ENCODE results near the gene CORO6.

CORO6 gene

GRCh38 chr17:29629839-29630238 lies 7.1 kb upstream of the CORO6 start:
- DNase-seq = no peak

DNA sequence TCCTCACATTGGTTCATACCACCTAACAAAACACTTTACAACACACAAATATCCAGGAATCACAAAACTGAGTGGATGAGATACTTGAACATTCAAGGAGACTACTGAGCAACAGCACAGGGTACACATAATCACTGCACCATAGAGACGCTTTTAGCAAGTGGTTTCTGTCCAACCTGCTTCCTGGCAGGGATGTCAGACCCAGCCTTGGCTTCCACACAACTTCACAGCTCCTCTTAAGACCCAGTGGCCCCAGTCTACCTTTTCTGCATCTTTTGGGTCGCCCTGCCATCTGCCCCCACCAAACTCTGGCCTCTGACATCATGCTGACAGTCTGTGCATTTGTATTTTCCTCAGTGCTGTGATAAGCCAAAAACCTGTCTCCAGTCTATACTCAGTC lies 5.9 kb upstream of the CORO6 start:
- no peak for DNase-seq

GRCh38 chr17:29627951-29628350 lies 5.2 kb upstream of the CORO6 start:
- DNase-seq = no peak

DNA sequence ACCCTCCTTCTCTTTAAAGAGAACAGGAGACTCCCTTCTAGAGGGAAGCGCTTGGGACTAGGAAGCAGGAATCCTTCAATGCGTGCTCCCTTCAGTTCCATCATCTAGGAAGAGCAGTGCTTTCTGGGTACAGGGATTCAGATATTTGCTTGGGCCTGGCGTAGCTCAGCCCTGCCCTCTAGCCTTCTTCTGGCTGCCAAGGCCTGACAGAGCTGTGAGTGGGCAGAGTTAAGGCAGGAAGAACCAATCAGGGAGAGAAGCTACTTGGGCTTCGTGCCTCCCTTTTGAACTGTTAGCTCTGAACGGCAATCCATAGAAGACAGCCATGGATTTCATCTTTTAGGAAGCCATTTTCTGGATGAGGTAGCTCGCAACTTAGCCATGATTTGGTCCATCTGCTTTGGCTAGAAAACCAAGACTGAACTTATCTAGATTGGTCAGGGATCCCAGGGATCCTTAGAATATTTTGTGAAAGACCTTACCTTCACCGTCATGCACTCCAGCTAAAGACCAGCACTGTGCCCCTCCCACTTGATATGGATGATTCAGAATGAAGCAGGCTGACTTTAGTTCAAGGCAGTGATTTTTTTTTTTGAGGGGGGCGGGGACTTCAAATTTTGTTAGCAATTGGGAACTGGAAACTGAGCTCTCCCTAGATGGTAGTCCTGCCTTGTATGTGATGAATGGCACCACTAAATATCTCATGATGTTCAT lies 2.5 kb upstream of the CORO6 start:
- peak; percentile 36 for DNase-seq

- DNase-seq = no peak
Measured at GRCh38 chr17:29624586-29624985, 1.9 kb upstream of the CORO6 start.

GRCh38 chr17:29623283-29623647 lies 553 bp upstream of the CORO6 start:
- DNase-seq = no peak

- no peak for DNase-seq
Measured at GRCh38 chr17:29621751-29622194, 939 bp downstream of the CORO6 start.

DNA sequence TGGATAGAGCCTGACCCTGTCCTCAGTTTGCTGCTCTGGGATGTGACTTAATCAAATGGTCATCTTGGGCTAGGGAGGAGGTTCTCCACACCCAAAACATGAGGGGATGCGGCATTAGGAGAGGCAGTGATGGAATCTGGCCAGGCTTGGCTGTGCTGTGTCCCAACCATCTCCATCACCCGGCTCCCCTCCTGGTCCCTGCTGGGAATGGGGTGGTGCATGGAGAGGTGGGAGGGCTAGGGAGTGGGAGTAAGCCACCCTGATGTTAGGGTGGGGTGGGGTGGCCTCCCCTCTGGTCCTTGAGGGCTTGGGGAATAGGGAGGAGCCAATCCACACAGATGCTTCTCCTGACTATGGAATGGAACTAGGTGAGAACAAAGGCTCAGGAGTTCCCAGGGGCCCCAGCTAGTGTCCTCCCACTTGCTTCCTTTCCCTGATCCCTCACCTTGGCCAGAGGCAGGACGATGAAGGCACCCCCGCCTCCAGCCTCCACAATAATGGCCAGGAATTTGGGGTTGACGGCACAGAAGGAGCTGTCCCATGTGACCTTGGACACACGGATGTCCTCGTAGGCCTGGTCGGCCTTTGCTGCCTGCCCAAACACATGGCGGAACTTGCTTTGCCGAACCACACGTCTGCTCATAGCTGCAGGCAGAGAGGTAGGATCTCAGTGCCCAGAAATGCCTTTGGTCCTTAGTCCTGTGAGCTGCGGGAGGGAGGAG lies 1.8 kb downstream of the CORO6 start:
- no peak for DNase-seq

DNA sequence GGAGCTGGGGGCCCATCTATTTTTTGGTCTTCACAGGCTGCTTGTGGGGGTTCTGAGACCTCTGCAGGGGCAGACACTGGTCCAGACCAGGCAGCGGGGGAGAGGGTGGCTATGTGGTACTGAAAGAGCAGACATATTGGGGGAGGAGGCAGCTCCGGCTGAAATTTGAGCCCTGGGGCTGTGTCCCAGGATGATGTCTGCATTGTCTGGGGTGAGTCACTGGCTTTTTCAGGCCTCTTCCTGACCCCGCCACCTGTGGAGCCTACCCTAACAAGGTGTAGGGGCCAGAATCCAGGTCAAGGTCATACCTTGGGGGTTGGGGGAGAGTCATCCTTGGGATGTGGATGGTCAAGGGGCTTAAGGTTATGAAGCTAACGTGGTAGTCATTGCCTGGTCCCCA lies 2.4 kb downstream of the CORO6 start:
- DNase-seq = peak; percentile 47

DNA sequence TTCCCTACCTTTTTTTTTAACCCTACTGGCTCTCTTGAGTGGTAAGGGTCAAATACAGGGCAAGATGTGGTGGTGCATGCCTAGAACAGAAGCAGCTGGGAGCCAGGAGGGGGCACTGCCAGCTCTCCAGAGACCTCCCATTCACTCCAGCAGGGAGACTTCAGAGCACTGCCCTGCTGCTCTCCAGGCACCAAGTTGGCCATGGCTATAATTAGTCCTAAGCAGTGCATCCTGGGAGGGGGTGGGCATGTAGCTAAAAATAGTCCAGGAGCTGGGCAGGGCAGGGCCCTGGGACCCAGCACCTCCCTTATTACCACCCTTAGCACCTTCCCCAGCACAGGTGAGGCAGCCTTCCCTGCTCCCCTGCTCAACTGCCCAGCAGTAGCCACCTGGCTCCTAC lies 3.5 kb downstream of the CORO6 start:
- DNase-seq = peak; percentile 44

DNA sequence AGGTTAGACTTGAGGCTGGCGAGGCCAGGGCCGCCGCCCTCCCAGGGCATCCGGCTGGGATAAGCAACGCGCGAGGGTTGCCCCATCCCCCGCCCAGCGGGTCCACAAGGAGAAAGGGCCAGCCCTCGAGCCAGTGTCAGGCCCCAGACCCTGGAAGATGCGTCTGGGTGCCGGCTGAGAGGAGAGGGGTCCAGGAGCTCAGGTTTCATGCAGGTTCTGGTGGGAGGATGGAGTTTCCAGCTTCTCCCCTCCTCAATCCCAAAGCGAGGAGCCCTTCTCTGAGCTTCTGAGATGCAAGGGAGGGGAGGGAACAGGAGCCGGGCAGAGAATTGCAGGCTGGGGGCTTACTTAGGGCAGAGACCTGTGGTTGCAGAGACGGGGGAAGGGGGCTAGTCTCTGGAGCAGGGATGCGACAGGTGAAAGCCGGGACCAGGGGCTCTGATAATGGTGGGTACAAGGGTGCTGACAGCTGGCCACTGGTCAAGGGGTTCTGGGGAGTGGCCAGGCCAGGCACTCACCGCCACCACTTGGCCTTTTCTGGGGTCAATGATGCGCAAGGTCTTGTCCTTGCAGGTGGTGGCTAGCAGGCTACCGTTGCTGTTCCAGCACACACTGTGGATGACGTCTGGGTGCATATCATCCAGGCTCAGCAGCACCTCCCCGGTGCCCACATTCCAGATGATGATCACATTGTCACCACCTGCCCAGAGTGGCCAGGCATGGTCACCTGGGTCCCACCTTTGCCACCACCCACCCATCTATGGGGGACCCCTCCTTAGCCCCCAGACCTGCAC lies 4.2 kb downstream of the CORO6 start:
- no peak for DNase-seq

GRCh38 chr17:29617481-29618271 lies 5.0 kb downstream of the CORO6 start:
- DNase-seq = peak; percentile 81

DNA sequence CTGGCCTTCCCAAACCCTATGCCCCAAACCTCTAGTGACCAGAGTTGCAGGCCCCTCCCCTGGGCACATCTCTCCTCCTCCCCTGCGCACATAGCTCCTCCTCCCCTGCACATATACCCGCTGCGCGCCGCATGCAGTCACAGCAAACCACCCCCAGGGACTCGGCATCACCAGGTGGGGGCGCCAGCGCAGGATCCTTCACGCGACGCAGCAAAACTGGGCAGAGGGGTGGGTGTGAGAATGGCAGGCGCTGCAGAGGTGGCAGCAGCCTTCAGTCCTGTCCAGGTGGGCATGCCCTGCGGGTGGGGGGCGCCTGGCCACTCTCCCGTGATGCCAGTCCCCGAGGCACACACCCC lies 5.6 kb downstream of the CORO6 start:
- DNase-seq = peak; percentile 85

DNA sequence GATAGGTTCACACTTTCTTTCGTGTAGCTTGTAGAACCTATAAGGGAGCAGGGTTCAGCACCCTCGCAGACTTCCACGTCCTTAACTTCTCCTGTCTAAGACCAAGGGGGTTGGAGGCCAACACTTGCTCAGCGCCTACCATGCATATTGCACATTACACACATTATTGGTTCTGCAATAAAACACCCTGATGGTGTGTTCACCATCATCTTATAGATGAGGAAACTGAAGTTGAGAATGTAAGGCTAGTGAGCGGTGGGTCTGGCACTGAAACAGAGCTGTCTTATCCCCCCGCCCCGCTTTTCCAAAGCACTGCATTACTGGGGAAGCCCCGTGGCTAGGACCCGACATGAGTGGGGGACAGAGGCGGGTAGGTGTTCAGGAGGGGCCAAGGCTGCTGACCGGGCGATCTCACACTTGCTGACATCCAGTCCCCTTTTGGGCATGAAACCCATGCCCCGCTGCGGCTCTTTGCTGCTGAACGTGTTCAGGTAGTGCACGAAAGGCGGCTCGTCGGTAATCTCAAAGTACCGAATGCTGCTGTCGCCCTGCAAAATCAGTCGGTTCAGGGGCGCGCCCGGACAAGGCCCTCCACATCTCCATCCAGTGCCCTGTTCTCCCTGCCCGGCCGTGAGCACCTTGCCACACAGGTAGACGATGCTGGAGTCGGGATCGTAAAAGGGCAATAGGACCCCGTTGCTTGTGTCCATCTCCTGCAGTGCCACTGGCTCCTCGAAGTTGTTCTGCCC lies 6.2 kb downstream of the CORO6 start:
- no peak for DNase-seq

GRCh38 chr17:29615492-29616299 lies 7.0 kb downstream of the CORO6 start:
- DNase-seq = peak; percentile 81

- DNase-seq = peak; percentile 35
Measured at GRCh38 chr17:29615048-29615385, 7.7 kb downstream of the CORO6 start.

GRCh38 chr17:29614349-29615047 lies 8.2 kb downstream of the CORO6 start:
- DNase-seq = no peak

DNA sequence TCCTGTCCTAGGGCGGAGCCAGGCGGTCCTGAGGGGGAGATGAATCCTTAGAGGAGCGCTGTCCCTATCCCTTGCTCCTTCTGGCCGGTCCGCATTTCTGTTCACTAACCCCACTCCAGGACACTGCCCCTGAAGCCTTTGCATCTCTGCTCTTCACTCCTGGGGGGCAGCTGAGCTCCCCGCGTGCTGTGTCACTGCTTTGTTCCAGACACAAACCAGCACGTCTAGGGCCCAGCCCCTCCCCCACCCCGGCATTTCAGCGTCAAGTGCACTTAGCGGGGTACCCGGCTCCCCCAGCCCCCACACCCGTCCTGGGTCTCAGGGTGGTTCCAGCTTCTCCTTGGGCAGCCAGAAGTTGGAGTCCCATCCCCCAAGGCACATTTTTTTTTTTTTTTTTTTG lies 8.9 kb downstream of the CORO6 start:
- DNase-seq = no peak

- DNase-seq = peak; percentile 89
Measured at GRCh38 chr17:29613352-29613837, 9.3 kb downstream of the CORO6 start.

DNA sequence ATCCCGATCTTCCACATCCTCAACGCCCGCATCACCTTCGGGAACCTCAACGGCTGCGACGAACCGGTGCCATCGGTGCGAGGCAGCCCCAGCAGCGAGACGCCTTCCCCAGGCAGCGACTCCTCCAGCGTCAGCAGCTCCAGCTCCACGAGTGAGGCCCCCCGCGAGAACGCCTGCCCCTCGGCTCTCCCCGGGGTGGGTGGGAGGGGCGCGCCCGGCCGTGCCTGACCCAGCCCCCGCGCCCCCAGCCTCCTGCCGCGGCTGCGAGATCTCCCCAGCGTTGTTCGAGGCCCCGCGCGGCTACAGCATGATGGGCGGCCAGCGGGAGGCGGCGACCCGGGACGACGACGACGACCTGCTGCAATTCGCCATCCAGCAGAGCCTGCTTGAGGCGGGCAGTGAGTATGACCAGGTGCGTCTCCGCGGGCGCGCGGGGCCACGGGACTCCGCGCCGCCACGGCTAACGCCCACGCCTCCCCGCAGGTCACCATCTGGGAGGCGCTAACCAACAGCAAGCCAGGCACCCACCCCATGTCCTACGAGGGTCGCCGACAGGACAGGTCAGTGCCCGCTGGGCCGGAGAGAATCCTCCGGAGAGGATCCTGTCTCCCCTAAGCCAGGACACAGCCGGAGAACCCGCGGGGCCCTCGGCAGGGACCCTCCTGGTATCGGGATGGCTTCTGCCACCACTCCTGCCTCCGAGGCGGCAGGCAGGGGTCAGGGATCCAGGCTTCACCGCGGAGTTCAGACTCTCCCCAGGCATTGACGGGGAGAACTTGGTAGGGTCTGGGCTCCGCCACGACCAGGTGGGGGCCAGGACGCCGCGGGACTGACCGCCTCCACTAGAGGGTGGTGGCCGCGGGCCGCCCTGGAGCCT lies 10.1 kb downstream of the CORO6 start:
- DNase-seq = no peak
